ENCODE results near the gene UNC119. TPM values are rescaled to one million over a fixed set of nuclear protein-coding genes. Genes with fewer than 3 reads are reported as not detected.

The UNC119 gene
- total and polyA plus RNA-seq, 2 of the 13 experiments (the other 11 are each of a cell fraction or from before 2014, with no cell fraction given), result 10.4 to 63.1 TPM

DNA sequence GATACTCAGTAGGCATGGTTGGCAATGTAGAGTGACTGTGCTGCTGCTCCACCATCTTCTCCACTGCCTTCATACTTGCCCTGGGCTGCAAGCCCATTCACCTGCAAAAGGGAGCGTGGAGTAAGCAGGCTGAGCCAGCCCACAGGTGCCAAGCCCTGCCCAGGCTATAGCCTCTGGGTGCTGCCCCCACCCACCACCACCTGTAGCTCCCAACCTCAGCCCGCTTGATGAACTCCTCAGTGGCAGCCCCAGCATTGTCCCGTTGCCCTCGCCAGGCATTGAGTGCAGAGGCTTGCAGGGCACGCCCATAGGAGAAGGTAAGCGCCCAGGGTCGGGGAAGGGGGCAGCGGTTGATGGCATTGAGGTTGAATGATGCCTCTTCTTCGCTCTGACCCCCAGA is 21.1 kb upstream of the UNC119 start (continued):
- TF ChIP-seq MAF1 (CRISPR knock-in tag; IDR thresholded peaks at IDR 0.05; ENCODE audit: borderline replicate concordance), result no peak

DNA sequence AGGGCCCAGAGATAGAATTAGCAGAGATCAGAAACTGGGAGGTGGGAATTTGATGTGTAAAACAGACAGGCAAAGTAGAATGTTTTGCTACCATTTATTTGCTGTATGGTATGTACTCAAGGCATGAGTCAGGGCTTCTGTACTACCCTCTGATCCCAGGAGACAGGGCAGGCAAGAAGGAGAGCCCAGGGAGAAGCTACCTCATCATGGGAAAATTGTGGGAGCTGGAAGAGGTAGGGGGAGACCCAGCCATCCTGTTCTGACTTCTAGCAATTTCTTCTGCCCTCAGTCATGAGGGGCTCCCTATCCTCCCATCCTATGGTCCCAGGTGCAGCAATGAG is 20.6 kb upstream of the UNC119 start:
- no peak overlapping the region for H2AFZ ChIP-seq (ENCODE audit: low read length)
- H4K20me1 ChIP-seq (ENCODE audit: insufficient read depth, low read length), result no peaks in the 10 kb centered on the region
- FAIRE-seq (no peak), DNase-seq (ENCODE audit: low spot score) (peak; percentile 28), ATAC-seq (no peak)
- H3K79me2 ChIP-seq (ENCODE audit: insufficient read depth, low read length), result peaks cover 17% of the 10 kb centered on the region
- H3K4me2 ChIP-seq (ENCODE audit: low read depth, low read length), result no peak overlapping the region
- no peaks in the 10 kb centered on the region for H3K27me3 ChIP-seq (ENCODE audit: control insufficient read depth in 1 of 2, insufficient read depth in 2 of 2, low read length in 2 of 2)
- H3K36me3 ChIP-seq (replicated peaks in 1 of 2; ENCODE audit: control insufficient read depth in 1 of 2, insufficient read depth in 2 of 2, low read length in 2 of 2), result peaks cover 0 to 6% of the 10 kb centered on the region in 2 experiments; a peak in 3 of 5 replicates
- no peak overlapping the region for H3K27ac ChIP-seq (ENCODE audit: extremely low read length, insufficient read depth, low read length)
- no peaks in the 10 kb centered on the region for H3K9me3 ChIP-seq (ENCODE audit: low read length)
- no peak overlapping the region for H3K4me3 ChIP-seq (replicated peaks in 1 of 3; ENCODE audit: insufficient read depth in 1 of 3, low read depth in 2 of 3, low read length in 3 of 3)
- intact Hi-C loops (cut with micrococcal nuclease; ENCODE audit: unreplicated experiment) (no loop called here), in situ Hi-C loops (cut with HindIII; ENCODE audit: extremely low pct_ligation_motif_present, low pct_unique_long_range_greater_than_20kb) (loop anchor here (5.0 kb wide), 1 partner anchor 49 kb away; no protein-coding TSS in a partner anchor)
- H3K9ac ChIP-seq (ENCODE audit: insufficient read depth, low read depth, low read length), result no peak overlapping the region
- ChIA-PET CTCF (ENCODE audit: low intra/inter-chr PET ratio, low total read pairs) (no interaction called here), POLR2A (interaction anchor here (0.8 kb wide), 1 partner anchor 26 kb away, joined by 3 read pairs; no protein-coding TSS in a partner anchor)
- peaks cover 64% of the 10 kb centered on the region for H3K4me1 ChIP-seq (ENCODE audit: insufficient read depth, low read length)
- TF ChIP-seq MXI1 (IDR thresholded peaks at IDR 0.05; ENCODE audit: borderline replicate concordance, low read depth, low read length) (peak; percentile 15; the same call in 1 of the 3 replicates), ZNF317 (CRISPR knock-in tag; IDR thresholded peaks at IDR 0.05) (no peak), SAP130 (CRISPR knock-in tag; IDR thresholded peaks at IDR 0.05; ENCODE audit: low read depth) (0 out of 2 replicates have a peak, but pooled peaks have one; percentile 3), FOSL2 (CRISPR knock-in tag; IDR thresholded peaks at IDR 0.05) (peak; percentile 45; the same call in 1 of the 2 replicates), EP300 (IDR thresholded peaks at IDR 0.05; ENCODE audit: low read depth in 2 of 2, low read length in 2 of 2) (peak in 1 of 2 experiments; percentile 5; a peak in 1 of 4 replicates), EP300 (CRISPR knock-in tag; IDR thresholded peaks at IDR 0.05; ENCODE audit: borderline replicate concordance) (no peak), TBX3 (IDR thresholded peaks at IDR 0.05; ENCODE audit: borderline replicate concordance) (peak; percentile 46; the same call in 1 of the 2 replicates), NFKB2 (CRISPR knock-in tag; IDR thresholded peaks at IDR 0.05; ENCODE audit: borderline replicate concordance) (no peak), ZNF234 (CRISPR knock-in tag; conservative IDR thresholded peaks at IDR 0.05) (no peak), NR1H2 (CRISPR knock-in tag; IDR thresholded peaks at IDR 0.05; ENCODE audit: borderline replicate concordance, low read depth) (no peak), POLR2A (IDR thresholded peaks at IDR 0.05; ENCODE audit: insufficient read depth in 1 of 2, low read depth in 2 of 2, low read length in 2 of 2) (no peak)
- no TSS peak for BruUV-seq (replicated peaks)
